GM13976 (cell line): ENCODE data around the gene AK8.
"Not testable (repeated sequence)": the region's sequence is repeated elsewhere in the genome, so short reads cannot be mapped to it uniquely, and the experiment has no call there.

ENCODE experiments used
- DNase-seq: peaks from one replicate; pipeline ENCODE4 v3.0.0; 2012; ENCODE audit warnings: low spot score
- CTCF ChIP-seq: IDR thresholded peaks from 2 replicates; pipeline ENCODE4 v1.5.1; 2012; ENCODE audit warnings: borderline replicate concordance, mild to moderate bottlenecking; ENCODE audit not compliant: insufficient read depth; ENCODE audit errors: extremely low read depth, missing control alignments, control extremely low read depth
- in situ Hi-C: fragments of 300-500 bp; cut with MboI; formaldehyde crosslinking; loops from one replicate; pipeline ENCODE4 v1.12.0; 2022; ENCODE audit warnings: low sequenced_read_pairs, mixed read lengths, inconsistent platforms; ENCODE audit not compliant: unreplicated experiment

Gene AK8

GRCh38 chr9:132711846-132712245 is 166.2 kb downstream of the AK8 start:
- TF ChIP-seq CTCF, result no peak
- DNase-seq, result no peak
- in situ Hi-C loops, result no loop called here

- in situ Hi-C loops, DNase-seq: not testable (repeated sequence)
Measured at GRCh38 chr9:132711152-132711551, 166.9 kb downstream of the AK8 start.

GRCh38 chr9:132710333-132710732 is 167.8 kb downstream of the AK8 start:
- no peak for DNase-seq
- in situ Hi-C loops, result no loop called here
- no peak for TF ChIP-seq CTCF

GRCh38 chr9:132708769-132709430 is 169.2 kb downstream of the AK8 start:
- DNase-seq, result no peak
- in situ Hi-C loops, result no loop called here
- TF ChIP-seq CTCF, result no peak

- in situ Hi-C loops, result no loop called here
- no peak for TF ChIP-seq CTCF
- no peak for DNase-seq
Measured at GRCh38 chr9:132708239-132708638, 169.8 kb downstream of the AK8 start.

- no peak for TF ChIP-seq CTCF
- in situ Hi-C loops, result no loop called here
- DNase-seq, result no peak
Measured at GRCh38 chr9:132703336-132703735, 174.7 kb downstream of the AK8 start.

- in situ Hi-C loops, result no loop called here
- no peak for TF ChIP-seq CTCF
Measured at GRCh38 chr9:132702254-132702653, 175.8 kb downstream of the AK8 start.

More at GRCh38 chr9:132702254-132702653, 175.8 kb downstream of the AK8 start:
- DNase-seq, result no peak
